ENCODE results near the gene GALNT8.

The GALNT8 gene

GRCh38 chr12:4769073-4769472, 48.9 kb downstream of the GALNT8 start:
- no peak overlapping the region for H3K4me3 ChIP-seq (ENCODE audit: severe bottlenecking)
- ATAC-seq (ENCODE audit: low read depth) (no peak), DNase-seq (ENCODE audit: low spot score) (no peak)
- no peaks in the 10 kb centered on the region for H3K4me1 ChIP-seq (ENCODE audit: insufficient read depth, poor library complexity, severe bottlenecking)
- TF ChIP-seq CTCF (IDR thresholded peaks at IDR 0.05; ENCODE audit: poor library complexity, severe bottlenecking): no peak
- H3K36me3 ChIP-seq (ENCODE audit: low read depth): no peaks in the 10 kb centered on the region
- H3K9me3 ChIP-seq (ENCODE audit: severe bottlenecking): no peaks in the 10 kb centered on the region
- H3K27ac ChIP-seq (ENCODE audit: poor library complexity, severe bottlenecking): no peak overlapping the region
- peaks cover 3% of the 10 kb centered on the region for H3K27me3 ChIP-seq (ENCODE audit: insufficient read depth, poor library complexity, severe bottlenecking)

- TF ChIP-seq CTCF (IDR thresholded peaks at IDR 0.05; ENCODE audit: poor library complexity, severe bottlenecking): no peak
- ATAC-seq (ENCODE audit: low read depth): no peak
- Histone ChIP-seq H3K36me3 (ENCODE audit: low read depth) (no peaks in the 10 kb centered on the region), H3K4me3 (ENCODE audit: severe bottlenecking) (no peak overlapping the region), H3K27ac (ENCODE audit: poor library complexity, severe bottlenecking) (no peak overlapping the region), H3K27me3 (ENCODE audit: insufficient read depth, poor library complexity, severe bottlenecking) (peaks cover 9% of the 10 kb centered on the region), H3K4me1 (ENCODE audit: insufficient read depth, poor library complexity, severe bottlenecking) (no peaks in the 10 kb centered on the region), H3K9me3 (ENCODE audit: severe bottlenecking) (no peaks in the 10 kb centered on the region)
- no peak for DNase-seq (ENCODE audit: low spot score)
Measured at GRCh38 chr12:4771172-4771959, 51.2 kb downstream of the GALNT8 start.

- Histone ChIP-seq H3K27me3 (ENCODE audit: insufficient read depth, poor library complexity, severe bottlenecking) (peaks cover 14% of the 10 kb centered on the region), H3K4me3 (ENCODE audit: severe bottlenecking) (no peak overlapping the region)
- no peak for DNase-seq (ENCODE audit: low spot score)
Measured at GRCh38 chr12:4771960-4772566, 51.9 kb downstream of the GALNT8 start.

GRCh38 chr12:4775936-4776335, 55.7 kb downstream of the GALNT8 start:
- TF ChIP-seq CTCF (IDR thresholded peaks at IDR 0.05; ENCODE audit: poor library complexity, severe bottlenecking): no peak
- H3K9me3 ChIP-seq (ENCODE audit: severe bottlenecking): no peaks in the 10 kb centered on the region
- DNase-seq (ENCODE audit: low spot score) (no peak), ATAC-seq (ENCODE audit: low read depth) (no peak)
- no peak overlapping the region for H3K27ac ChIP-seq (ENCODE audit: poor library complexity, severe bottlenecking)
- peaks cover 30% of the 10 kb centered on the region for H3K27me3 ChIP-seq (ENCODE audit: insufficient read depth, poor library complexity, severe bottlenecking)
- H3K4me3 ChIP-seq (ENCODE audit: severe bottlenecking): no peak overlapping the region
- no peaks in the 10 kb centered on the region for H3K36me3 ChIP-seq (ENCODE audit: low read depth)
- no peaks in the 10 kb centered on the region for H3K4me1 ChIP-seq (ENCODE audit: insufficient read depth, poor library complexity, severe bottlenecking)

More at GRCh38 chr12:4771960-4772566, 51.9 kb downstream of the GALNT8 start:
- Histone ChIP-seq H3K9me3 (ENCODE audit: severe bottlenecking) (no peaks in the 10 kb centered on the region), H3K4me1 (ENCODE audit: insufficient read depth, poor library complexity, severe bottlenecking) (no peaks in the 10 kb centered on the region), H3K36me3 (ENCODE audit: low read depth) (no peaks in the 10 kb centered on the region), H3K27ac (ENCODE audit: poor library complexity, severe bottlenecking) (no peak overlapping the region)
- TF ChIP-seq CTCF (IDR thresholded peaks at IDR 0.05; ENCODE audit: poor library complexity, severe bottlenecking): no peak
- ATAC-seq (ENCODE audit: low read depth): no peak

GRCh38 chr12:4779749-4780148, 59.5 kb downstream of the GALNT8 start:
- Histone ChIP-seq H3K4me3 (ENCODE audit: severe bottlenecking) (no peak overlapping the region), H3K36me3 (ENCODE audit: low read depth) (no peaks in the 10 kb centered on the region), H3K4me1 (ENCODE audit: insufficient read depth, poor library complexity, severe bottlenecking) (no peaks in the 10 kb centered on the region), H3K9me3 (ENCODE audit: severe bottlenecking) (no peaks in the 10 kb centered on the region), H3K27ac (ENCODE audit: poor library complexity, severe bottlenecking) (no peak overlapping the region), H3K27me3 (ENCODE audit: insufficient read depth, poor library complexity, severe bottlenecking) (peaks cover 28% of the 10 kb centered on the region)
- no peak for TF ChIP-seq CTCF (IDR thresholded peaks at IDR 0.05; ENCODE audit: poor library complexity, severe bottlenecking)
- ATAC-seq (ENCODE audit: low read depth): no peak
- no peak for DNase-seq (ENCODE audit: low spot score)

All from RWPE2 (cell line).